ENCODE results near the gene DIS3L. TPM values are rescaled to one million over a fixed set of nuclear protein-coding genes. Genes with fewer than 3 reads are reported as not detected.

Gene DIS3L
- total RNA-seq, 6 experiments from 2014 or later = 16.1 to 32.3 (median 19.6) TPM

GRCh38 chr15:66276546-66276945 is 16.8 kb upstream of the DIS3L start:
- no peak for TF ChIP-seq POLR2A (IDR thresholded peaks at IDR 0.05)
- TF ChIP-seq CTCF (IDR thresholded peaks at IDR 0.05) = no peak
- Histone ChIP-seq H3K27me3 (no peaks in the 10 kb centered on the region), H3K4me3 (no peak overlapping the region), H3K4me1 (no peaks in the 10 kb centered on the region), H3K9me3 (no peaks in the 10 kb centered on the region), H3K27ac (no peak overlapping the region), H3K36me3 (no peaks in the 10 kb centered on the region)
- ATAC-seq (no peak), DNase-seq (no peak)
- intact Hi-C loops (cut with DNase I) = no loop called here
- WGBS (ENCODE audit: insufficient coverage, low coverage, low lambda C conversion rate, missing lambda C conversion rate) = 97% methylated on average over 3 of the region's 3 CpGs

GRCh38 chr15:66278056-66278455 is 15.3 kb upstream of the DIS3L start:
- H3K36me3 ChIP-seq = no peaks in the 10 kb centered on the region
- ATAC-seq (no peak), DNase-seq (no peak)
- no peaks in the 10 kb centered on the region for H3K4me1 ChIP-seq
- no peaks in the 10 kb centered on the region for H3K27me3 ChIP-seq
- TF ChIP-seq POLR2A (IDR thresholded peaks at IDR 0.05) = no peak
- no peak for TF ChIP-seq CTCF (IDR thresholded peaks at IDR 0.05)
- H3K4me3 ChIP-seq = no peak overlapping the region
- H3K27ac ChIP-seq = no peak overlapping the region
- intact Hi-C loops (cut with DNase I) = no loop called here
- no peaks in the 10 kb centered on the region for H3K9me3 ChIP-seq
- WGBS (ENCODE audit: insufficient coverage, low coverage, low lambda C conversion rate, missing lambda C conversion rate) = 72% methylated on average over 6 of the region's 6 CpGs

- Histone ChIP-seq H3K4me1 (no peaks in the 10 kb centered on the region), H3K4me3 (no peak overlapping the region), H3K9me3 (no peaks in the 10 kb centered on the region), H3K27me3 (no peaks in the 10 kb centered on the region), H3K27ac (no peak overlapping the region), H3K36me3 (no peaks in the 10 kb centered on the region)
- intact Hi-C loops (cut with DNase I) = no loop called here
- no peak for TF ChIP-seq POLR2A (IDR thresholded peaks at IDR 0.05)
- TF ChIP-seq CTCF (IDR thresholded peaks at IDR 0.05) = no peak
- ATAC-seq (no peak), DNase-seq (no peak)
- 81% methylated on average over 2 of the region's 6 CpGs for whole genome bisulfite sequencing (ENCODE audit: insufficient coverage, low coverage, low lambda C conversion rate, missing lambda C conversion rate)
Measured at GRCh38 chr15:66278671-66279070, 14.7 kb upstream of the DIS3L start.

GRCh38 chr15:66284271-66284670 is 9.1 kb upstream of the DIS3L start:
- 75% methylated on average over 2 of the region's 3 CpGs for WGBS (ENCODE audit: insufficient coverage, low coverage, low lambda C conversion rate, missing lambda C conversion rate)
- H3K4me3 ChIP-seq = no peak overlapping the region
- DNase-seq = no peak
- no peak overlapping the region for H3K27ac ChIP-seq
- intact Hi-C loops (cut with DNase I) = loop anchor here in 1 of 2 donors (10.0 kb wide), 1 partner anchor 299 kb away; no protein-coding TSS in a partner anchor
- H3K4me1 ChIP-seq = peaks cover 0 to 8% (median 0%) of the 10 kb centered on the region in 4 donors
- no peak for ATAC-seq
- no peaks in the 10 kb centered on the region for H3K36me3 ChIP-seq
- no peaks in the 10 kb centered on the region for H3K9me3 ChIP-seq
- no peaks in the 10 kb centered on the region for H3K27me3 ChIP-seq
- TF ChIP-seq POLR2A (IDR thresholded peaks at IDR 0.05) = no peak
- no peak for TF ChIP-seq CTCF (IDR thresholded peaks at IDR 0.05)

Measured in right lobe of liver (tissue), 6 donors.